ENCODE results near the gene TPBG.
"Not testable (repeated sequence)": the region's sequence is repeated elsewhere in the genome, so short reads cannot be mapped to it uniquely, and the experiment has no call there.

The TPBG gene

GRCh38 chr6:82374516-82374915 lies 10.9 kb downstream of the TPBG start:
- no peak for DNase-seq (ENCODE audit: low read depth)
- no peak for TF ChIP-seq CTCF (conservative IDR thresholded peaks at IDR 0.05; ENCODE audit: low read length)
- no peak overlapping the region for H3K4me3 ChIP-seq (ENCODE audit: low read length)

DNA sequence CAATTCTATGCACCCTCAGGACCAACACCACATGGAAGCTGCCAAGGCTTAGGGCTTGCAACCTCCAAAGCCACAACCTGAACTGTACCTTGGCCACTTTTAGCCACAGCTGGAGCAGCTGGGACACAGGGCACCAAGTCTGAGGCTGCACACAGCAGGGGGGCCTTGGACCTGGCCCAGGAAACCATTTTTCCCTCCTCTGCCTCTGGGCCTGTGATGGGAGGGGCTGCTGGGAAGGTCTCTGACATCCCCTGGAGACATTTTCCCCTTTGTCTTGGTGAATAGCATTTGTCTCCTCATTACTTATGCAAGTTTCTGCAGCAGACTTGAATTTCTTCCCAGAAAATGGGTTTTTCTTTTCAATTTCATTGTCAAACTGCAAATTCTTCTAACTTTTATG lies 13.0 kb downstream of the TPBG start:
- no peak overlapping the region for H3K4me3 ChIP-seq (ENCODE audit: low read length)
- no peak for TF ChIP-seq CTCF (conservative IDR thresholded peaks at IDR 0.05; ENCODE audit: low read length)
- DNase-seq (ENCODE audit: low read depth) = no peak

- no peak for TF ChIP-seq CTCF (conservative IDR thresholded peaks at IDR 0.05; ENCODE audit: low read length)
Measured at GRCh38 chr6:82380566-82381185, 17.1 kb downstream of the TPBG start.

DNA sequence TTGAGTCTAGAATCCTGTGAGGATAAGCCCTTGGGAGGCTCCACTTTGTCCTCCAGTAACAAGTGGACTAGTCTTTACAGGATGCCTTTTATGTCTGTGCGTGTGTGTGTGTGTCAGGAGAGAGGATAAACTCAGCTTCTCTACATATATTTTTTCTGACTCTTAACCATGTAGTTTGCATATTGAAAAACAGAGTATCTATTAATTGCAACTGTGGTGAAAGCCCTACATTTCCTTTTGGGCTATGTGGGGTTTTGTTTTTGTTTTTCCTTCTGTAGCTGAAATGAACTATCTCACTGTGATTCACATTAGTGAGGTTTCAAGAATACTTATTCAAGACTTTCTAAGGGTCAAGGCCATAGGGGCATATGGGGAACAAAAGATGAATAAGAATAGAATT lies 17.7 kb downstream of the TPBG start:
- no peak for DNase-seq (ENCODE audit: low read depth)
- H3K4me3 ChIP-seq (ENCODE audit: low read length) = no peak overlapping the region
- no peak for TF ChIP-seq CTCF (conservative IDR thresholded peaks at IDR 0.05; ENCODE audit: low read length)

More at GRCh38 chr6:82380566-82381185, 17.1 kb downstream of the TPBG start:
- DNase-seq (ENCODE audit: low read depth) = no peak
- H3K4me3 ChIP-seq (ENCODE audit: low read length) = no peak overlapping the region

DNA sequence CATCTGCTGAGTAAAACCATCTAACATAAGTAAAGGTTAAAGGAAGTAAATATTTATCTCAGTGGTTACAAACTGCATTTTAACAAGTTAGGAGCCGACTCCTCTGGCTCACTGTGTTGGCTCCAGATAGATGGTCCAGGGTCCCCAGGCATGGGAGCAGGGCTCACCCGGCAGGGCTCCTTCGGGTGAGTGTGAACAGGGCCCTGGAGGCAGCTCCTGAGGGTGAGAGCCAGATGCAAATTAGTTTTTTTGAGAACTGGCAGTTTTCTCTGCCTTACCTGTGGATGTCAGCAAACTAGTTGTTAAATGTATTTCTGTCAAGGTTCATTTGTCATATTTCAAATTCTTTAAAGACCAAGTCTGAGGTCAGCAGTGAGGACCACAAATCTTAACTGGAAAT lies 21.5 kb downstream of the TPBG start:
- no peak for TF ChIP-seq CTCF (conservative IDR thresholded peaks at IDR 0.05; ENCODE audit: low read length)
- no peak for DNase-seq (ENCODE audit: low read depth)
- H3K4me3 ChIP-seq (ENCODE audit: low read length) = no peak overlapping the region

DNA sequence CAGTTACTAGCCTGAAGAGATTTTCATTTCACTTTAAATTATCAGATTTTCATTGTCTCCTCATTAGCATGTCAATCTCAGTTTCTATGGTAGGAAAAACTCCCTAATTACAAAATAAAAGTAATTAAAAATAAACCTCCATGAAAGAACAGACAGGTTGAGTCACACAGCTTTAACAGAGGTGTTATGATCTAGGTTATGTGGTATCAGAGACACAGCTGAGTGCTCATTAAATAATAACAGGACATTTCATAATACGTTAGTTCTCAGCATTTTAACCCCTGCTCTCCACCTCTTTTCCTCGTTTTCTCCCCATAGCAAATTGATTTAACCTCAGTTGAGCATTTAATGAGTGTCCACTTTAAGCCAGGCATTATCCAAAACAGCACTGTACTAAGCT lies 21.9 kb downstream of the TPBG start:
- no peak for TF ChIP-seq CTCF (conservative IDR thresholded peaks at IDR 0.05; ENCODE audit: low read length)
- DNase-seq (ENCODE audit: low read depth) = no peak
- no peak overlapping the region for H3K4me3 ChIP-seq (ENCODE audit: low read length)

DNA sequence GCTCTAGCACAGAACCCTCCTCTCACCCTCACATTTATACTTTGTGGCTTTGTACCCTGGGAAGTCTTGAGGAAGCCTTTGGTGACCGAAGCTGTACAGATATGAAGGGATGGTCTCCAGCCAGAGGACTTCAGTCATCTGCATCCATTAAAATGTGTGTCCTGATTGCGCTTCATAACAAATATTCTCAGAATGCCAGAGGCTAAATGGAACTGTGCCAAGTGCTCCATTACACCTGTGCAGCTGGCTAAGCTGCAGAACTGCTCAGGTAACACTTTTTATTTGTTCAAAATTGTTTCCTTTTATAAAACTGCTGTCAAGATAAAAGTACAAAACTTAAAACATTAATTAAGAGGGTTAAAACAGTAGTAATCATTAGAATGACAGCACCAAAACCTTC lies 22.3 kb downstream of the TPBG start:
- TF ChIP-seq CTCF (conservative IDR thresholded peaks at IDR 0.05; ENCODE audit: low read length) = no peak
- no peak for DNase-seq (ENCODE audit: low read depth)
- H3K4me3 ChIP-seq (ENCODE audit: low read length) = no peak overlapping the region

- H3K4me3 ChIP-seq (ENCODE audit: low read length); DNase-seq (ENCODE audit: low read depth): not testable (repeated sequence)
Measured at GRCh38 chr6:82394770-82395169, 31.2 kb downstream of the TPBG start.
